GM12801 (cell line): ENCODE measurements around the gene AMN.

Experiments used
- TF ChIP-seq, protein P1 (sequence below): IDR thresholded peaks from one replicate; pipeline ENCODE4 v1.5.1; 2011; ENCODE audit warnings: control low read depth; ENCODE audit not compliant: insufficient read length; ENCODE audit errors: extremely low read depth

AMN gene

DNA sequence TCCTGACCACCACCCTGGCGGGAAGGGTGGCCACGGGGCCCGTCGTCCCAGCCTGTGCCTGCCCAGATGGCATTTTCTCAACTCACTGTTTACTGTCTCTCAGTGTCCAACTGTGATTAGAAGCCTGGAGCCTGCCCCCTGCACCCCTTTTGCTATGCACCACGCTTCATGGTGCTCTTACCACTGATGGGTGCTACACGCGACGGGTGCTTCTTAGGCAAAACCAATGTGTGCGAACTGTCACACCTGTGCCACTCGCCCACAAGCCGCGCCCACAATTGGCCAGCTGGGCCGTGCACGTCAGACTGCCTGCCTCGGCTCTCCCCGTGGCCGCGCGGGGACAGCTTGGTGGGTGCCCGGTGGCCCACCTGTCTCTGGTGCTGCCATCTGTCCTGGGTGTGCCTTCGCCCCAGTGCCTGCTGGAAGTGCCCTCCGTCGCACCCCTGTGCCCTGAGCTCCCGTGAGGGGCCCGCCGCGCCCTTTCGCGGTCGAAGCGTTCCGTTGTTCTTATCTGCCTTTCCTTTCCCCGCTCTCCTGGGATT, 15.1 kb upstream of the AMN start:
- TF ChIP-seq, protein P1, sequence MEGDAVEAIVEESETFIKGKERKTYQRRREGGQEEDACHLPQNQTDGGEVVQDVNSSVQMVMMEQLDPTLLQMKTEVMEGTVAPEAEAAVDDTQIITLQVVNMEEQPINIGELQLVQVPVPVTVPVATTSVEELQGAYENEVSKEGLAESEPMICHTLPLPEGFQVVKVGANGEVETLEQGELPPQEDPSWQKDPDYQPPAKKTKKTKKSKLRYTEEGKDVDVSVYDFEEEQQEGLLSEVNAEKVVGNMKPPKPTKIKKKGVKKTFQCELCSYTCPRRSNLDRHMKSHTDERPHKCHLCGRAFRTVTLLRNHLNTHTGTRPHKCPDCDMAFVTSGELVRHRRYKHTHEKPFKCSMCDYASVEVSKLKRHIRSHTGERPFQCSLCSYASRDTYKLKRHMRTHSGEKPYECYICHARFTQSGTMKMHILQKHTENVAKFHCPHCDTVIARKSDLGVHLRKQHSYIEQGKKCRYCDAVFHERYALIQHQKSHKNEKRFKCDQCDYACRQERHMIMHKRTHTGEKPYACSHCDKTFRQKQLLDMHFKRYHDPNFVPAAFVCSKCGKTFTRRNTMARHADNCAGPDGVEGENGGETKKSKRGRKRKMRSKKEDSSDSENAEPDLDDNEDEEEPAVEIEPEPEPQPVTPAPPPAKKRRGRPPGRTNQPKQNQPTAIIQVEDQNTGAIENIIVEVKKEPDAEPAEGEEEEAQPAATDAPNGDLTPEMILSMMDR: no peak

DNA sequence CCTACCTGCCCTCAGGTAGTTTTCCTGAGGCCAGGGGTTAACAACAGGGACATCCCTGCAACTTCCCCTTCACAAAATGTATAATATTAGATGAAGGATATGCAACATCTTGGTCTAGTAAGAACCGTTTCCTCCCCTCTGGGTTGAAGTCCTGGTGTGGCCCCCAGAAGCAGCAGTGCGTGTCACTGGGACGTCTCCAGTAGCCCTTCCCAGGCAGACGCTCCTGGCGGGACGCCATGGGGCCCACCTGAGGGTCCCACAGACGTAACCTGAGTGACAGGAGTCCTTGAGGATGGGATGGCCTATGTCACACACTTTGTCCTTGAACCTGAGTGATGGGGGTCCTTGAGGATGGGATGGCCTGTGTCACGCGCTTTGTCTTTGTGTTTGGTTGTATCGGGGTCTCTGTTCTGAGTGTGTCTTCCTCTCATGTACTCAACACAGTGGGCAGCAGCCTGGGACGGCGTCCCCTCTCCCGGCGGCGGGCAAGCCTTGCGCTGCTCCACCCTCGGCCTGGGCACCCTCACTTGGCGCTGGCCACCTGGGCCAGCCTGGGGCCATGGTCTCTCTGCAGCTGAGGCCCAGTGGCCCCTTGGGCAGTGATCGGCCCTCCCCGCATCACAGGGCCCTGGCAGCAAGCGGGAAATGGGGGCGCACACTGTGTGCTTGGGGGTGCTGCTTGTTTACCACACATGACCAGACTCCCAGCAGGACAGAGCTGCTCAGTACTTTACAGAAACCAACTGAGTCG, 14.3 kb upstream of the AMN start:
- TF ChIP-seq, protein P1: no peak

DNA sequence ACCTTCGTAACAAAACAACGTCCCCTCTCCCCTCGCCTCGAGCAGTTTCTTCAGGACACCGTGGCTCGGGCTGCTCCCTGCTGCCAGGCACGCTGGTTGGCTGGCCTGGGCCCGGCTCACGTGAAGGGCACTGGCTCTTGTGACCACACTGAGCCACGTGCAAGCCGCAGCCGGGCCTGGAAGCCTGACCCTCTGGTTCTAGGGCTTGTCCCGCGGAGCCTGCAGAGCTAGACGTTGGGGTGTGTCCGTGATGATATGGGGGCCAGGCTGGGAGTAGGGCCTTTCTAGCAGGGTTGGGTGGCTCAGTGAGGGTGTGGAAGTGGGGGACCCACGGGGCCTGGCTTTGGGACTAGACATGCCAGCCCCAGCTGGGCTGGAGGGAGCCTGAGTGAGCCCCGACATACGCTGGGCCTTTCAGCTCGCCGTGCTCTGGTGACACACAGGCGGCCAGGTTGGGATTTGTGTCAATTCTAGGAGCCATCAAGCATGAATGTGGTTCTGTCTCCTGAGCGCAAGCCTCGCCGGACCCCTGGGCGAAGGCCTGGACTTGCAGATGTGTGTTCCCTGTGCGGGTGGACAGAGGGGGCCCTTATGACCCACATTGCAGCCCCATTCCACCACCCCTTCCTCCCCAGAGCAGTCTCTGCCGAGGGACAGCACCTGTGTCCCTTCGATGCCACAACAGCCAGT, 13.6 kb upstream of the AMN start:
- TF ChIP-seq, protein P1: no peak

DNA sequence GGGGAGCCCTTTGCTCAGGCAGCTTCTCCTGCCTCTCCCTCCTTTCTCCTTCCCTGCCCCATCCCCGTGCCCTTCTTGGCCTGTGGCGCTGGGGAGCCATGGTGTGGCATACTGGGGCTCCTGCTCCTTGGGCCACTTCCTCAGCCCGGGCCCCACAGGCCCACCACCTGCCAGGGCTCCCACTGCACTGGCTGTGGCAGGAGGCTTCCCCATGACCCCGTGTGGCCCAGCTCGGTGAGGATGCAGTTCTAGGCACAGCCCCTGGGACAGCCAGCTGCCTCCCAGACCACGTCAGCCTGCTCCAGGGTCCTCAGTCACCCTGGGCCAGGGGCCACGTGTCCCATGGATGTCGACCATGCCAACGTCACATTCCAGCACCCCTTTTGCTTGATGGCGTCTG, 13.0 kb upstream of the AMN start:
- TF ChIP-seq, protein P1: no peak

DNA sequence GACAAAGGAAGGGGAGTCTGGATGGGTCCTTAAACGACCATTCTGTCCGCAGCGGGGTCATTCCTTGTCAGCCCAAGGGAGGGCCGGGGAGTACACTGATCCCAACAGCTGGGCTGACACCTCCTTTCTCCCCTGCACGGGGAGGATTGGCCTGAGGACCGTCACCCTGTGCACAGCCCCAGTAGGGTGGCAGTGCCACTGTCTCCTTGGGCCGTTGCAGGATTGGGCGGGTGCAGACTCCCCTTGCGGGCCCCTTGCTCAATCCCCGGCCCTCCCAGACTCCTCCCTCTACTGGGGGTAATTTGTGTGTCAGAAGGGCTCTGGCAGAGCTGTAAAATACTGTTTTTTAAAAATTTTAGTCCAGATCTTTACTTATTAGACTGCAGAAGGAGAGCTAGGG, 12.6 kb upstream of the AMN start:
- TF ChIP-seq, protein P1: no peak

DNA sequence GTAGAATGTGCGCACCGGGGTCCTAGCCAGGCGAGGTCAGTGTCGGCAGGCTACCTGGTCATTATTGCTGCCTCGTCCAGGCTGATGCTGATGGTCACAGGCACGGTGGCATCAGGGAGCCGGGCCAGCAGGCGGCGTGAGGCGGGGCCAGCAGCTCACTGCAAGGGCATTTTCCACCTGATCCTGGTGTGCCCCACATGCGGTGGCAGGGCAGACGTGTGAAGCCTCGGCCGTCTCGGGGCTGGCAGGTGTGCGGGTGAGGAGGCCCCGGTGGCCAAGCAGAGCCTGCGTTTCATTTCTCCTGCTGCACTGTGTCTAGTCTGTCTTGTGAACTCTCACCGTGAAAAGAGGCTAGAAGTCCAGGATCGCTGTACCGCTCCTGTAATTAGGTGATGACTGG, 12.0 kb upstream of the AMN start:
- TF ChIP-seq, protein P1: no peak

DNA sequence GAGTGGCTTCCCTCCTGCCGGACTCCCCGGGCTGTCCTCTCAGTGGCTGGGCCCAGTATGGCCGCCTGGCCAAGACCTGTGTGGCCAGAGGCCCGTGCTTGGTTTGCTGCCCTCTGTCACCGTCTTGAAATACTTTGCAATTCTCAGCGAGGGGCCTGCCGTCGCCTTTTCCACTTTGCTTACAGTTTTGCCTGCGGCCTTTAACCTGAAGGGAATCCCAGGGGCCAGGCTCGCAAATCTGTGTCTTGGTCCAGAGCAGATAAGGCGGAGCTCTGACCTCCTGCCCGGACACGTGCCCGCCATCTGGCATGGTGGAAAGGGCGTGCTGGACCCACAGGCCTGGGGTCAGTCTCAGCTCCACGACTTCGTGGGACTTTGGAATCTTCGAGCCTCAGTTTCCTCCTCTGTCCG, 10.9 kb upstream of the AMN start:
- TF ChIP-seq, protein P1: no peak
